Spleen (tissue), 11 donors: ENCODE results near the gene HOOK1. TPM values are rescaled to one million over a fixed set of nuclear protein-coding genes. Genes with fewer than 3 reads are reported as not detected.

ENCODE experiments used
- DNase-seq: peaks from one replicate; pipeline ENCODE4 v3.0.0-alpha.2; 2020
- H3K27ac ChIP-seq, 8 donors: fragments of 200-600 bp; sonication (generic) in 7 of 8; 1 replicate in 4 of 8; 2 replicates in 4 of 8; pipeline versions ENCODE4 v1.5.0 to v1.8.0; 2016 to 2021; ENCODE audit warnings: inconsistent platforms in 4 of 8, mild to moderate bottlenecking in 4 of 8, moderate library complexity in 1 of 8
- H3K27me3 ChIP-seq, 7 donors: fragments of 200-600 bp; sonication (generic) in 6 of 7; replicated peaks in 1 of 7; 1 replicate in 4 of 7; 2 replicates in 3 of 7; pipeline versions ENCODE4 v1.5.0 to v1.8.0; 2016 to 2021; ENCODE audit warnings: inconsistent platforms in 3 of 7, mild to moderate bottlenecking in 1 of 7
- H3K36me3 ChIP-seq, 6 donors: fragments of 200-600 bp; sonication (generic) in 5 of 6; 1 replicate in 4 of 6; 2 replicates in 2 of 6; pipeline versions ENCODE4 v1.5.0 to v1.8.0; 2016 to 2021; ENCODE audit warnings: inconsistent platforms in 2 of 6
- H3K4me1 ChIP-seq, 6 donors: fragments of 200-600 bp; sonication (generic) in 5 of 6; 1 replicate in 3 of 6; 2 replicates in 3 of 6; pipeline versions ENCODE4 v1.5.0 to v1.8.0; 2016 to 2021; ENCODE audit warnings: inconsistent platforms in 3 of 6
- H3K4me3 ChIP-seq, 8 donors: fragments of 200-600 bp; sonication (generic) in 7 of 8; 1 replicate in 4 of 8; 2 replicates in 4 of 8; pipeline versions ENCODE4 v1.5.0 to v1.8.0; 2016 to 2021; ENCODE audit warnings: inconsistent platforms in 4 of 8, mild to moderate bottlenecking in 4 of 8, moderate library complexity in 2 of 8
- H3K9me3 ChIP-seq, 8 donors: fragments of 200-600 bp; sonication (generic) in 7 of 8; 1 replicate in 4 of 8; 2 replicates in 4 of 8; pipeline versions ENCODE4 v1.5.0 to v1.8.0; 2016 to 2021; ENCODE audit warnings: inconsistent platforms in 4 of 8
- POLR2A ChIP-seq, 3 donors: fragments of 450-650 bp; IDR thresholded peaks; one replicate each; pipeline ENCODE4 v1.5.1; 2017; ENCODE audit warnings: antibody characterized with exemption in 3 of 3, mild to moderate bottlenecking in 1 of 3
- POLR2AphosphoS5 ChIP-seq, 3 donors: sonication (generic); formaldehyde crosslinking; IDR thresholded peaks; one replicate each; pipeline ENCODE4 v1.5.1; 2017; ENCODE audit warnings: antibody characterized with exemption in 3 of 3
- intact Hi-C: fragments of 100-400 bp; cut with DNase I; formaldehyde crosslinking; loops from one replicate; pipeline ENCODE4 v1.15.0; 2023; ENCODE audit warnings: low total_unique reads
- polyA plus RNA-seq, 3 donors: library from polyadenylated mRNA; stranded (reverse); fragments of 200-250 nt; gene quantifications; one replicate each; pipeline ENCODE4 v1.2.1, GENCODE V29; 2013
- total RNA-seq, 7 donors: library from RNA; depleted of rRNA in 3 of 7; stranded (reverse); fragments of >200 nt in 3 of 7; fragmentation: NEBNext Ultra II Directional in 4 of 7; extraction: Animal tissue kit (Norgen Biotek cat#: 25700) in 4 of 7; gene quantifications; one replicate each; pipeline versions ENCODE4 v1.1.0 to v1.2.1, GENCODE V29; 2016 to 2021
- TF ChIP-seq, protein P1 (sequence below), 11 experiments: fragments of 200-600 bp in 7 of 11; fragments of 450-650 bp in 4 of 11; sonication (generic) in 4 of 11; IDR thresholded peaks in 8 of 11; conservative IDR thresholded peaks in 3 of 11; 1 replicate in 7 of 11; 2 replicates in 4 of 11; pipeline versions ENCODE4 v1.4.0 to v1.8.0; 2016 to 2021; ENCODE audit warnings: antibody characterized with exemption in 11 of 11, inconsistent platforms in 4 of 11, mild to moderate bottlenecking in 1 of 11
- donor health status: healthy with polysubstance abuse.
- donor health status: DM: no; HTN: no; CAD: no; lungs with moderate emphysema.
- donor health status: DM: no; HTN: no; CAD: no.
- donor health status: Bipolar disorder and iron deficiency.
- donor health status: healthy.
- donor health status: DM: no; HTN: no; CAD: no.
- donor health status: DM: yes; HTN: yes; CAD: no.

Gene HOOK1
- total and polyA plus RNA-seq, 10 donors = 1.1 to 6.9 (median 3.9) TPM

DNA sequence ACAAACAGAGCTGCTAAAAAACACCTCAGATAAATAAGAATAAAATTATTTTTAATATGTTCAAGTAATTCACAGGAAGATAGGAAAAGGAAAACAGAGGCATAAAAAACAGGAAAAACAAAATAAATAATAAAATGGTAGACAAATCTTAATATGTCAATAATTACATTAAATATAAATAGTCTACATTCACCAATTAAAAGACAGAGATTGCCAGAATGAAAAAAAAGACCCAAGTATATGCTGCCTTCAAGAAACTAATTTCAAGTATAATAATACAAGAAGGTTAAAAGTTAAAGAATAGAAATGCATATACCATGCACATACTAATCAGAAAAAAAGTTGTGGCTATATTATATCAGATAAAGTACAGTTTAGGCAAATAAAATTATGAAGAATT, 109.9 kb downstream of the HOOK1 start:
- TF ChIP-seq POLR2A (IDR thresholded peaks at IDR 0.05) (no peak), POLR2AphosphoS5 (IDR thresholded peaks at IDR 0.05) (no peak)
- TF ChIP-seq, protein P1, sequence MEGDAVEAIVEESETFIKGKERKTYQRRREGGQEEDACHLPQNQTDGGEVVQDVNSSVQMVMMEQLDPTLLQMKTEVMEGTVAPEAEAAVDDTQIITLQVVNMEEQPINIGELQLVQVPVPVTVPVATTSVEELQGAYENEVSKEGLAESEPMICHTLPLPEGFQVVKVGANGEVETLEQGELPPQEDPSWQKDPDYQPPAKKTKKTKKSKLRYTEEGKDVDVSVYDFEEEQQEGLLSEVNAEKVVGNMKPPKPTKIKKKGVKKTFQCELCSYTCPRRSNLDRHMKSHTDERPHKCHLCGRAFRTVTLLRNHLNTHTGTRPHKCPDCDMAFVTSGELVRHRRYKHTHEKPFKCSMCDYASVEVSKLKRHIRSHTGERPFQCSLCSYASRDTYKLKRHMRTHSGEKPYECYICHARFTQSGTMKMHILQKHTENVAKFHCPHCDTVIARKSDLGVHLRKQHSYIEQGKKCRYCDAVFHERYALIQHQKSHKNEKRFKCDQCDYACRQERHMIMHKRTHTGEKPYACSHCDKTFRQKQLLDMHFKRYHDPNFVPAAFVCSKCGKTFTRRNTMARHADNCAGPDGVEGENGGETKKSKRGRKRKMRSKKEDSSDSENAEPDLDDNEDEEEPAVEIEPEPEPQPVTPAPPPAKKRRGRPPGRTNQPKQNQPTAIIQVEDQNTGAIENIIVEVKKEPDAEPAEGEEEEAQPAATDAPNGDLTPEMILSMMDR (IDR thresholded peaks at IDR 0.05 in 8 of 11, conservative IDR thresholded peaks at IDR 0.05 in 3 of 11) = no peak
- DNase-seq = no peak
- Histone ChIP-seq H3K36me3 (no peaks in the 10 kb centered on the region), H3K4me1 (peaks cover 0 to 13% (median 12%) of the 10 kb centered on the region in 6 donors), H3K9me3 (peaks cover 0 to 23% (median 17%) of the 10 kb centered on the region in 8 donors), H3K27ac (no peak overlapping the region), H3K4me3 (no peak overlapping the region), H3K27me3 (peaks cover 0 to 32% (median 5%) of the 10 kb centered on the region in 7 donors)
- intact Hi-C loops = no loop called here

Other genes starting within 250 kb of the HOOK1 start
- under 1 TPM in 6 of 7 donors, not detected in 1; 0.10 to 0.85 (median 0.46) TPM for gene CYP2J2, start 111.8 kb downstream of the HOOK1 start, total RNA-seq
- gene CYP2J2, start 111.8 kb downstream of the HOOK1 start, polyA plus RNA-seq = under 1 TPM; 0.26 to 0.35 (median 0.27) TPM